Measurements from ENCODE around the gene GOLGA6B. TPM values are rescaled to one million over a fixed set of nuclear protein-coding genes. Genes with fewer than 3 reads are reported as not detected.

Gene GOLGA6B
- total and polyA plus RNA-seq, 2 of the 13 experiments (the other 11 are each of a cell fraction or from before 2014, with no cell fraction given): 0.04 TPM; not detected in 1

DNA sequence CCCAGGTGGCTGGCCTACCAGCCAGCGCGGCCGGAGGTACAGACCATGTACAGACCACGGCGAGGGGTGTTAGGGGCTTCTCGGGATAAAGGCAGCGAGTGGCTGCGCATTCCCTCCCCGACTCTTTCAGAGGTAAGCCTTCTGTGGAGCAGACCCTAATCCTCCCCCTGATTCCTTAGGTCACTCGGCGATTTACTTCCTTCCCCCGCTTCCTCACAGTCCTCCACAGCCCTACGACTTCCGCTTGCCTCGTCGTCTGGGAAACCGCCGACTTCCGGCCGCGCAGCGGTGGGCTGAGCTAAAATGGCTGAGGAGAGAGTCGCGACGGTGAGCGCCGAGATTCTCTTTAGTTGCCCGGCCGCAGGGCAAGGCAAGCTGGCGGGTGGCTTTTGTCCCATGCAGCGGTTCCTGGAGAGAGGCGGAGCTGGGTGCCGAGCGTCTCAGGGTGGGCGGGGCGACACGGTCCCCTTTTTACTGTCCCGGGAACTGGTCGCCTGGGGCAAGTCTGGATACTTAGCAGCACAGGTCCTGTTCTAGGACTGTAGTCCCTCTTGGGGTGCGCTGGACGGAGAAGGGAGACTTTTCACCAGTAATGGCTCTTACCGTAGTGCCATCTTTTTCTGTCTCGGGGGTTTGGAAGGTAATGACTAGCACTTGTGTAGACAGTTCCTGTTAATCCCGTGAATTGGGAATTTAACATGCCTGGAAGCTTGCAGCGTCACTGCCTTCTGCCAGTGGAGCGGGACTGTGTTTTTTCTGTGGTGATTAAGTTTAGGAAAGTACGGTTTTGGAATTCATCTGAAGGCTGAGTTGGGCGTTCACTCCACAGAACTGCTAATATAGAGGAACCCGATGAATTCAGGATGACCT lies 31.7 kb downstream of the GOLGA6B start, which contains the start of the genes BBS4 and HIGD2B:
TSS of gene BBS4 (plus strand) at position 283 of the 870 bp plus-strand sequence. CDS start at position 304, 21 bp downstream.
TSS of gene HIGD2B (minus strand) at position 258 of the 870 bp plus-strand sequence. CDS start 9,808 bp downstream, outside the sequence.
- H3K36me3 ChIP-seq (replicated peaks in 1 of 2; ENCODE audit: control insufficient read depth in 1 of 2, insufficient read depth in 2 of 2, low read length in 2 of 2): no peaks in the 10 kb centered on the region
- H3K9me3 ChIP-seq (ENCODE audit: low read length): no peaks in the 10 kb centered on the region
- BruUV-seq (replicated peaks): TSS peak; percentile 90
- DNase-seq (ENCODE audit: low spot score) (peak; percentile 87), ATAC-seq (peak; percentile 98), FAIRE-seq (peak; percentile 87)
- H3K27me3 ChIP-seq (ENCODE audit: control insufficient read depth in 1 of 2, insufficient read depth in 2 of 2, low read length in 2 of 2): no peaks in the 10 kb centered on the region; a peak in 2 of 5 replicates
- peaks cover 11% of the 10 kb centered on the region; the same call in 1 of the 2 replicates for H3K4me1 ChIP-seq (ENCODE audit: insufficient read depth, low read length)
- H3K79me2 ChIP-seq (ENCODE audit: insufficient read depth, low read length): peaks cover 2% of the 10 kb centered on the region
- peak within 1 kb of the TSS; percentile 91 for H3K27ac ChIP-seq (ENCODE audit: extremely low read length, insufficient read depth, low read length)
- ChIA-PET CTCF (ENCODE audit: low intra/inter-chr PET ratio, low total read pairs) (no interaction called here), POLR2A (interaction anchor here (0.9 to 1.6 kb wide), 6 partner anchors 10 to 455 kb away, joined by 3 to 6 read pairs (median 4); partner anchors contain the start of genes HEXA and PKM)
- peak within 1 kb of the TSS; percentile 83 for H3K9ac ChIP-seq (ENCODE audit: insufficient read depth, low read depth, low read length)
- peak within 1 kb of the TSS; percentile 97 for H2AFZ ChIP-seq (ENCODE audit: low read length)
- no peaks in the 10 kb centered on the region for H4K20me1 ChIP-seq (ENCODE audit: insufficient read depth, low read length)
- peak within 1 kb of the TSS; percentile 68 to 98 (median 90) for H3K4me3 ChIP-seq (replicated peaks in 1 of 3; ENCODE audit: insufficient read depth in 1 of 3, low read depth in 2 of 3, low read length in 3 of 3)
- intact Hi-C loops (cut with micrococcal nuclease; ENCODE audit: unreplicated experiment): loop anchor here (5.0 kb wide), 1 partner anchor 84 kb away; no protein-coding TSS in a partner anchor
- in situ Hi-C loops (cut with HindIII; ENCODE audit: extremely low pct_ligation_motif_present, low pct_unique_long_range_greater_than_20kb): loop anchor here (10.0 kb wide), 1 partner anchor 81 kb away; no protein-coding TSS in a partner anchor
- 1% methylated on average over 34 of the region's 49 CpGs for WGBS (ENCODE audit: low lambda C conversion rate)
- peak within 1 kb of the TSS; percentile 89 for H3K4me2 ChIP-seq (ENCODE audit: low read depth, low read length)
- no peak for TF ChIP-seq RORA (CRISPR knock-in tag; IDR thresholded peaks at IDR 0.05)
- no peak for TF ChIP-seq KLF9 (CRISPR knock-in tag; IDR thresholded peaks at IDR 0.05; ENCODE audit: low read depth)
- TF ChIP-seq, protein P1, sequence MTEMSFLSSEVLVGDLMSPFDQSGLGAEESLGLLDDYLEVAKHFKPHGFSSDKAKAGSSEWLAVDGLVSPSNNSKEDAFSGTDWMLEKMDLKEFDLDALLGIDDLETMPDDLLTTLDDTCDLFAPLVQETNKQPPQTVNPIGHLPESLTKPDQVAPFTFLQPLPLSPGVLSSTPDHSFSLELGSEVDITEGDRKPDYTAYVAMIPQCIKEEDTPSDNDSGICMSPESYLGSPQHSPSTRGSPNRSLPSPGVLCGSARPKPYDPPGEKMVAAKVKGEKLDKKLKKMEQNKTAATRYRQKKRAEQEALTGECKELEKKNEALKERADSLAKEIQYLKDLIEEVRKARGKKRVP (CRISPR knock-in tag; IDR thresholded peaks at IDR 0.05): 0 out of 4 replicates have a peak, but pooled peaks of 1 of the 2 experiments have one; percentile 27
- TF ChIP-seq, protein P2, sequence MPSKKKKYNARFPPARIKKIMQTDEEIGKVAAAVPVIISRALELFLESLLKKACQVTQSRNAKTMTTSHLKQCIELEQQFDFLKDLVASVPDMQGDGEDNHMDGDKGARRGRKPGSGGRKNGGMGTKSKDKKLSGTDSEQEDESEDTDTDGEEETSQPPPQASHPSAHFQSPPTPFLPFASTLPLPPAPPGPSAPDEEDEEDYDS (CRISPR knock-in tag; IDR thresholded peaks at IDR 0.05): peak; percentile 87
- TF ChIP-seq TBL1XR1 (IDR thresholded peaks at IDR 0.05; ENCODE audit: borderline replicate concordance, low read length, partially characterized antibody): peak; percentile 38
- TF ChIP-seq ZNF317 (CRISPR knock-in tag; IDR thresholded peaks at IDR 0.05): peak; percentile 72
- TF ChIP-seq ZNF572 (CRISPR knock-in tag; IDR thresholded peaks at IDR 0.05): no peak; the same call in 1 of the 2 replicates
- peak; percentile 79 for TF ChIP-seq ERF (CRISPR knock-in tag; IDR thresholded peaks at IDR 0.05)
- TF ChIP-seq ARID2 (CRISPR knock-in tag; IDR thresholded peaks at IDR 0.05; ENCODE audit: borderline replicate concordance): no peak
- no peak for TF ChIP-seq ZNF550 (CRISPR knock-in tag; IDR thresholded peaks at IDR 0.05; ENCODE audit: borderline replicate concordance)
- no peak for TF ChIP-seq NCOA1 (CRISPR knock-in tag; IDR thresholded peaks at IDR 0.05)
- TF ChIP-seq SKI (IDR thresholded peaks at IDR 0.05; ENCODE audit: partially characterized antibody): peak; percentile 49
- TF ChIP-seq, protein P3, sequence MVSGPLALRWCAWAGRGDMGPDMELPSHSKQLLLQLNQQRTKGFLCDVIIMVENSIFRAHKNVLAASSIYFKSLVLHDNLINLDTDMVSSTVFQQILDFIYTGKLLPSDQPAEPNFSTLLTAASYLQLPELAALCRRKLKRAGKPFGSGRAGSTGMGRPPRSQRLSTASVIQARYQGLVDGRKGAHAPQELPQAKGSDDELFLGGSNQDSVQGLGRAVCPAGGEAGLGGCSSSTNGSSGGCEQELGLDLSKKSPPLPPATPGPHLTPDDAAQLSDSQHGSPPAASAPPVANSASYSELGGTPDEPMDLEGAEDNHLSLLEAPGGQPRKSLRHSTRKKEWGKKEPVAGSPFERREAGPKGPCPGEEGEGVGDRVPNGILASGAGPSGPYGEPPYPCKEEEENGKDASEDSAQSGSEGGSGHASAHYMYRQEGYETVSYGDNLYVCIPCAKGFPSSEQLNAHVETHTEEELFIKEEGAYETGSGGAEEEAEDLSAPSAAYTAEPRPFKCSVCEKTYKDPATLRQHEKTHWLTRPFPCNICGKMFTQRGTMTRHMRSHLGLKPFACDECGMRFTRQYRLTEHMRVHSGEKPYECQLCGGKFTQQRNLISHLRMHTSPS (CRISPR knock-in tag; IDR thresholded peaks at IDR 0.05; ENCODE audit: low read depth): no peak
- TF ChIP-seq ZNF839 (CRISPR knock-in tag; IDR thresholded peaks at IDR 0.05; ENCODE audit: borderline replicate concordance): peak; percentile 81; the same call in 1 of the 2 replicates
- TF ChIP-seq KLF11 (CRISPR knock-in tag; IDR thresholded peaks at IDR 0.05): 0 out of 2 replicates have a peak, but pooled peaks have one; percentile 21
- no peak for TF ChIP-seq SYNCRIP (IDR thresholded peaks at IDR 0.05; ENCODE audit: insufficient read depth, low read depth, low read length)
- peak; percentile 35; the same call in 1 of the 2 replicates for TF ChIP-seq CBX5 (CRISPR knock-in tag; IDR thresholded peaks at IDR 0.05; ENCODE audit: borderline replicate concordance)
- TF ChIP-seq KLF16 (CRISPR knock-in tag; IDR thresholded peaks at IDR 0.05): peak in 1 of 2 experiments; percentile 41; a peak in 1 of 4 replicates
- peak; percentile 47; the same call in 1 of the 2 replicates for TF ChIP-seq ZBTB21 (CRISPR knock-in tag; IDR thresholded peaks at IDR 0.05)
- no peak for TF ChIP-seq ZNF841 (CRISPR knock-in tag; IDR thresholded peaks at IDR 0.05; ENCODE audit: borderline replicate concordance)
- 0 out of 2 replicates have a peak, but pooled peaks have one; percentile 15 for TF ChIP-seq ZNF343 (CRISPR knock-in tag; IDR thresholded peaks at IDR 0.05)

Data from HepG2 (cell line).